GM18511 (cell line): ENCODE measurements around the gene RAI1.

ENCODE experiments used
- ATAC-seq: cut with Tn5 transposase; IDR thresholded peaks from one replicate; pipeline ENCODE4 v1.9.1; 2021; ENCODE audit warnings: mild to moderate bottlenecking, moderate library complexity; ENCODE audit not compliant: unreplicated experiment

RAI1 gene

DNA sequence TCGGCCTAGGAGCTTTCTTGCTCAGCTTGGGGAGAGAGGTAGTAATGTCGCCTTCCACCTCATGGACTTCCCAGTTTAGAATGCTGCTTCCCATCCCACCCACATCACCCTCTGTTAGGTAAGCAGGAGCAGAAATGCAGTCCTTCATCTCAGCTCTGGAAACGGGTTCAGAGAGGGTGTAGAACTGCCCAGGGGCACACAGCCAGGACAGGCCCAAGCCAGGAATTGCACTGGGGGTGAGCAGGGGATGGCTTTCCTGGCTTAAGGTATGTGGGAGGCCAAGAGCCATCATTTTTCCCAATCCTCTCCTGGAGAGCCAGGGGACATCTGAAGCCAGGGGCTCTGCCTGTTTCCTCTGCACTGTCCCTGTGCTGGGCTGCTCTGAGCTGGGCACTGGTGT is 33.6 kb downstream of the RAI1 start:
- ATAC-seq, result no peak

DNA sequence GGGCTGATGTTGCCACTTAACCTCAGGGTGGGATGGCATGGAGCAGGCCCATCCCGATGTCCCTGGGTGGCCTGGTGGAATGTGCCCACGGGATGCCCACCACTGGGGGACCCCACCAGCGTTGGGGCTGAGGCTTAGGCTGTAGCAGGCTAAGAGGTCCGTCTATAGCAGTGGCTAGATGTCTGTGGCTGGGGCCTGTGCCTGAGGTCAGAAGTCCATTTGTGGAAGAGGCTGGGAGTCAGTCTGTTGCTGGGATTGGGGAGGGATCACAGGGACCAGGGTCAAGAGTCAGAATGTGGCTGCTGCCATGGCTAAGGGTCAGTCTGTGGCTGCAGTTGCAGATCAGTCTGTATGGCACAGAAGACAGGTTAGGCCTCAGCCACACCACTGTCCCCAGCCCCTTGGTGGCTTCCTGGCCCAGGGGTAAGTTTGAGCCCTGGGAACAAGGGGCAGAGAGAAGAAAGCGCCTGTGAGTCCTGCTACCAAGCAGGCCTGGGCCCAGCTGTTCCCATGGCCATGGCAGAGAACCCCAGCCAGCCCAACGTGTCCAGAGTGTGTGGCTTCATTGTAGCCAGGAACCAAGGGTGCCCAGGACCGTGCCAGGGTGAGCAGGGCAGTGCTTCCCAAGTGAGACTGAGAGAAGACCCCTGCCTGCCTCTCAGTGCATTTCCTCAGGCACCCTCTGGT is 35.7 kb downstream of the RAI1 start:
- ATAC-seq, result no peak

- ATAC-seq, result no peak
These were observed 37.0 kb downstream of the RAI1 start for GRCh38 chr17:17718251-17718650.

DNA sequence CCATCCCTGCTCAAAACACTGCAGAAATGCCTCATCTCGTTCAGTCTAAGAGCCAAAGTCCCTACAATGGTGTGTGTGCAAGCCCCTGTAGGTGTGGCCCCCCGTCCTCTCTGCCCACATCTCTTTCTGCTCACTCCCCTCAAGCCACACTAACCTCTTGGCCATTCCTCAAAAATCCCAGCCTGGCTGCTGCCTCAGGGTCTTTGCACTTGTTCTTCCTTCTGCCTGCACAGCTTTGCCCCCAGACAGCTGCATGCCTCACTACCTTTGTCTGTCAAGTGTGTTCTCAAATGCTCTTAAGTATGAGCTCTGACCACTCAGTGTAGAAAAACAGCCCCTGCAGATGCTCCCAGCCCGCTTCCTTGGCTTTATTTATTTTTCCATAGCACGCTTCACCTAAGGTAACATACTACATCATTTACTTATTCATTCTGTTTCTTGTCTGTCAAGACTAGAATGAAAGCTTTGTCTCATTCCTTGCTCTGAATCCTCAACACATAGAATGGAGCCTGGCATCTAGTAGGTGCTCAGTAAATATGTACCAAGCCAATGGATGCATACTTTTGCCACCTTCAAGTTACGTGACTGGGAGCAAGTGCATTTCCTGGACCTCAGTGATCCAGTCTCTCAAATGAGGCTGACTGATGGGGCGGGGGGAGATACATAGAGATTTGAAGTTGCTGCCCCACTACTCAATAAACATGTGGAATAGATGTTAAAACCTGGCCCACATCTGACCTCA is 38.1 kb downstream of the RAI1 start:
- ATAC-seq, result no peak

- ATAC-seq, result no peak
These were observed 38.8 kb downstream of the RAI1 start for GRCh38 chr17:17719966-17720543.

GRCh38 chr17:17721140-17721668 is 39.9 kb downstream of the RAI1 start:
- no peak for ATAC-seq

DNA sequence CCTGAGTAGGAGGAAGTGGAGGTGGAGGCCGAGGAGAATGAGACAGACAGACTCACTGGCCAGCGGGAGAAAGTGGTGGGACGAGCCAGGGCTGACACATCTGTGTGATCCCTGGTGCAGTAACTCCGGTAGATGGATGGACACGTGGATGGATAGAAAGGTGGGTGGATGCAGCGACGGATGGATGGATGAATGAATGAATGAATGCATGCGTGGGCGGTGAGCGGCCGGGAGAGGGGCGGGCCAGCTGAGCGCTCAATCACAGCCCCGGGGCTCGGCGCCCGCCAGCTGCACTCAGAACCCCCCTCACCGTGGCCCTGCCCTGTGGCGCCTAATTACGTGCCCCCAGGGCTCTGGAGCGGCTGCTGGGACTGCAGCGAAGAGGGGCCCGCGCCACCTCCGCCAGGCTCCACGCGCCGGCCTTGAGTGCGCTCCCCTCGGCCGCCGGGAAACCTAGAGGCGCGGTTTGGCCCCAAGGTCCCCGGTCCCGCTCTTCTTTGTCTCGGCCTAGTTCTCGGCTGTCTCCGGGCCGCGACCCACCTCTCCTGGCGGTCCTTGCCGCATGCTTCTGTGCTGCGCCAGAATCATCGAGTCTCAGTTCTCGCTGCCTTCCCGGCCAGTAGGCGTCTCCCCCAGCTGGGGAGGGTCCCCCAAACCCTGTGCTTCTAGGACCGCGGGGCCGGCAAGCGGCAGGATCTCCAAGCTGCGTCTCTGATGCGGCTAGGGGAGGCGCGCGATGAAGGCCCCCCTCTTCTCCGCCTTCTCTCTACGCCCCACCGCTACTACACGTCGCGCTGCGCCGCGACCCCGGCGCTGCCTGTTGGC is 41.0 kb downstream of the RAI1 start:
- no peak for ATAC-seq

- ATAC-seq, result no peak
These were observed 41.7 kb downstream of the RAI1 start for GRCh38 chr17:17722906-17723353.

- no peak for ATAC-seq
These were observed 42.4 kb downstream of the RAI1 start for GRCh38 chr17:17723354-17724261.

- no peak for ATAC-seq
These were observed 43.2 kb downstream of the RAI1 start for GRCh38 chr17:17724307-17725010.

DNA sequence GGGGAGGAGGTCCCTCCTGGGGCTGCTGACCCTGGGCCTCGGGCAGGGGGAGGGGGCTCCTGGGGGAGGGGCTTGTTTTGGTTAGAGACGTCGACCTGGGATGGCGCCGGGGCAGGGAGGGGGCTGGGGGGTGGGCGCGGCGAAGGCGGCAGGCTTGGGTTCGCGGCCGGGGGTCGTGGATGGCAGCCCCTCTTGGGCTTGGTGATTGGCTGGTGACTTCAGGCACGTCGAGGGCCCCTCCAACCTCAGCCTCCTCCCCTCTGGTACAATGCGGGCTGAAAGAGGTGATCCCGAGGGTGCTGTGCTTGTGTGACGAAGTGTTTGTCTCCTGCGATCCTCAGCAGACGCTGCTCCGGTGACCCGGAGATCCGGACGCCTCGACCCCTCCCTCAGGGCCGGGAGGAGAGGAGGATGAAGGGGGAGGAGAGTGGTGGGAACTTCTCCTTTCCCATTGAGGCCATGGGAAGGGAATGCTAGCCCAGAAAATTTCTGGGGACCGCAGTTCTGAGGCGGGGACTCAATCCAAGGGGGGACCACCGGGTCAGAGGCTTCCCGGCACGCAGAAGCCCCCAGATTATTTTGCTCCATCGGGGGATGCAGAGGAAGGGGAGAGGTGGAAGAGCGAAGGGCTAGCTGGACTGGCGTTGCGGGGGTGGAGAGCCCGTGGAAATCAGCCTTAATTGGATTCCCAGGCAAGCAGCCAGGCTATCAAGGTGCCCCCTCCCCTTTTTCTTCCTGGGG is 43.9 kb downstream of the RAI1 start:
- no peak for ATAC-seq

DNA sequence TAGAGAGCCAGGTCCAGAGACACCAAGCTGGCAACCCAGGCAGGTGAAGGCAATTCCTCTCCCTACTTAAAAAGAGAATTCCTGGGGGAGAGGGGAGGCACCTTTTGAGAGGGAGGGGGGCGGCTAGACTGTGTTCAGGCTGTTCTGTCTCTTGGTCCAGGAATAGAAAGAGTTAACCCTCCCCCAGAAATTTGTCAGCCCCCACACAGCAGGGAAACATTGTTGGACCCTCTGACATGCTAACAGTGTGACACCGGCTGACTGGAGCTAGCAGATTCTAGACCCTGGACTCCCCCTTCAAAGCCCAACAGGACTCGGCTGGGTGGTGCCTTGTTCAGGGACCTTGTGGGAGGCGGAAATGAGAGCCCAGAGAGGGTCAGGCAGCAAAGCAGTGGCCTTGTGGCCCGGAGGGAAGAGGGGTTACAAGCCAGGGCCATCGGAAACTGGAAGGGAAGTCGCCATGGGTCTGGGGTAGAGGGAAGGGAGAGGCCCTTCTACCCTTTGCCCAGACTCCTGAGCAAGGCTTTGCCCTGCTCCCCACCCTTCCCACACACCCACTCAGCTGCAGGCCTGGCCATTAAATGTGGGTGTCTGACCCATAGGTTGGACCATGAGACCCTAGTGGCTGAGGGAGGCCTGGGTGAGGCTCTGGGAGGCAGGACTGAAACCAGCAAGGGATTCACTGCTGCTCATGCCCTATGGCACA is 44.6 kb downstream of the RAI1 start:
- no peak for ATAC-seq

DNA sequence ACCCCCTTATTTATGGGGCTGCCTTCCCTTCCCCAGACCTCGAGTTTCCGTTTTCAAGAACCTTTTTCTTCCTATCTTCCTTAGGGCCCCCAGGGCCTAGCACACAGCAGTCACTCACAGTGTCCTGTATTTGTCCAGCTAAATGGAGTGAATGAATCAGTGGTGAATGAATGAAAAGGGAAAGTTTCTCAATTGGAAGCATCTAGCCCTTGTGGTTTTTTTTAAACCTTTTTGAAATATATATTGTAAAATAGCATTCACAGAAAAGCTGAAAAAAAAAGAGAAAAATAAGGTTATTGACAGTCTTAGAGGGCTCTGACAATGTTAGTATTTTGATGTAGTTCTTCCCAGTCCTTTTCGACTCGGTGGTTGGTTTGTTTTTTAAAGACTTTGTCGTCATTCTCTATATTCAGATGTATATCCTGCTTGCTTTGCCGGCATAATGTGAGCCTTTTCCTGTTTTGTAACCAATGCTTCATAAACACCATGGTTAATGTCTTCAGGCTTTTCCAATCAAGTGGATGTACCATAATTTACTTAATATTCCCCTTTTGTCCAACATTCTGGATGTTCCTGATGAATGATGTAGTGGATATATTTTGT is 45.3 kb downstream of the RAI1 start:
- no peak for ATAC-seq

GRCh38 chr17:17727111-17727659 is 45.9 kb downstream of the RAI1 start:
- ATAC-seq, result no peak

GRCh38 chr17:17728146-17728545 is 46.9 kb downstream of the RAI1 start:
- no peak for ATAC-seq

- ATAC-seq, result no peak
These were observed 47.4 kb downstream of the RAI1 start for GRCh38 chr17:17728550-17729251.
